NB4 (cell line): ENCODE measurements around the gene KDM6B.

Source experiments
- POLR2A ChIP-seq: IDR thresholded peaks from 2 replicates; pipeline ENCODE4 v1.6.1; 2011; ENCODE audit warnings: mild to moderate bottlenecking; ENCODE audit not compliant: insufficient read length; ENCODE audit errors: extremely low read depth
- TF ChIP-seq, protein P1 (sequence below): IDR thresholded peaks from one replicate; pipeline ENCODE4 v1.5.1; 2012; ENCODE audit warnings: low read depth, low read length

DNA sequence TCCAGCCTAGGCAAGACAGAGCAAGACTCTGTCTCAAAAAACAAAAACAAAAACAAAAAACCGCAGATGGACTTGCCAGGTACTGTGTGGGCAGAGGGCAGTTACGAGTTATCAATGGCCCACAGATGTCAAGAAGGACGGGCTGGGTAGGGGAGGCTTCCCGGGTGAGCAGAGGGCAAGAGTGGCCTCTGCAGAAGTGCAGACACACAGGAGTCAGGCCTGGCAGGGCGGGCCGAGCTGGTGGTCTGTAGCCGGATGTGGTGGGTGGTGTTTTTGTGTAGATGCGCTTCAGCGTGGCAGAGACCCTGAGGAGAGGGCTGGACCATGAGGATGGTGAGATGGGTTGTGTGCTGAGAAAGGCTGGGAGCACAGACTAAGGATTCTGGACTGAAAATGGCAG is 44.9 kb upstream of the KDM6B start:
- TF ChIP-seq, protein P1, sequence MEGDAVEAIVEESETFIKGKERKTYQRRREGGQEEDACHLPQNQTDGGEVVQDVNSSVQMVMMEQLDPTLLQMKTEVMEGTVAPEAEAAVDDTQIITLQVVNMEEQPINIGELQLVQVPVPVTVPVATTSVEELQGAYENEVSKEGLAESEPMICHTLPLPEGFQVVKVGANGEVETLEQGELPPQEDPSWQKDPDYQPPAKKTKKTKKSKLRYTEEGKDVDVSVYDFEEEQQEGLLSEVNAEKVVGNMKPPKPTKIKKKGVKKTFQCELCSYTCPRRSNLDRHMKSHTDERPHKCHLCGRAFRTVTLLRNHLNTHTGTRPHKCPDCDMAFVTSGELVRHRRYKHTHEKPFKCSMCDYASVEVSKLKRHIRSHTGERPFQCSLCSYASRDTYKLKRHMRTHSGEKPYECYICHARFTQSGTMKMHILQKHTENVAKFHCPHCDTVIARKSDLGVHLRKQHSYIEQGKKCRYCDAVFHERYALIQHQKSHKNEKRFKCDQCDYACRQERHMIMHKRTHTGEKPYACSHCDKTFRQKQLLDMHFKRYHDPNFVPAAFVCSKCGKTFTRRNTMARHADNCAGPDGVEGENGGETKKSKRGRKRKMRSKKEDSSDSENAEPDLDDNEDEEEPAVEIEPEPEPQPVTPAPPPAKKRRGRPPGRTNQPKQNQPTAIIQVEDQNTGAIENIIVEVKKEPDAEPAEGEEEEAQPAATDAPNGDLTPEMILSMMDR: no peak
- no peak for TF ChIP-seq POLR2A
